ENCODE data around the gene CD99L2.

GRCh38 chrX:150731795-150732194 is 166.7 kb downstream of the CD99L2 start:
- no peak for TF ChIP-seq NFYB (CRISPR knock-in tag; conservative IDR thresholded peaks at IDR 0.05; ENCODE audit: low read depth)
- TF ChIP-seq CTCF (IDR thresholded peaks at IDR 0.05), result no peak
- no peak for TF ChIP-seq USF2 (CRISPR knock-in tag; IDR thresholded peaks at IDR 0.05)
- no peak for TF ChIP-seq USF1 (CRISPR knock-in tag; IDR thresholded peaks at IDR 0.05)
- TF ChIP-seq MXD4 (CRISPR knock-in tag; IDR thresholded peaks at IDR 0.05; ENCODE audit: borderline replicate concordance), result no peak
- TF ChIP-seq NR2C2 (CRISPR knock-in tag; IDR thresholded peaks at IDR 0.05), result no peak
- TF ChIP-seq FOXP4 (CRISPR knock-in tag; IDR thresholded peaks at IDR 0.05), result no peak
- TF ChIP-seq GTF2I (CRISPR knock-in tag; conservative IDR thresholded peaks at IDR 0.05), result no peak
- TF ChIP-seq ZNF232 (CRISPR knock-in tag; IDR thresholded peaks at IDR 0.05), result no peak
- TF ChIP-seq CREB1 (CRISPR knock-in tag; IDR thresholded peaks at IDR 0.05), result no peak
- TF ChIP-seq ESRRA (CRISPR knock-in tag; IDR thresholded peaks at IDR 0.05; ENCODE audit: borderline replicate concordance), result no peak
